Endothelial cell of umbilical vein (primary cell): ENCODE data around the gene RNF125. TPM values are rescaled to one million over a fixed set of nuclear protein-coding genes. Genes with fewer than 3 reads are reported as not detected.

Experiments used
- BruUV-seq: library from RNA; stranded (reverse); fragments of 400-500 nt; replicated peaks from 2 replicates; lab custom pipeline; 2021; lab: Mats Ljungman, UMichigan
- CTCF ChIA-PET: fragments of 300-600, 350-600 bp; sonication (Branson Sonifier 250); formaldehyde crosslinking; loops from one replicate; lab custom pipeline; 2021; ENCODE audit warnings: antibody characterized with exemption, inconsistent platforms; lab: Charles Lee
- POLR2A ChIA-PET: fragments of 300-600, 350-600 bp; sonication (Branson Sonifier 250); formaldehyde crosslinking; loops from one replicate; lab custom pipeline; 2021; ENCODE audit warnings: antibody characterized with exemption, inconsistent platforms; lab: Charles Lee
- DNase-seq: peaks from one replicate; pipeline ENCODE4 v3.0.0-alpha.2; 2011; ENCODE audit warnings: low read depth, low spot score
- FAIRE-seq: peaks from 2 replicates; lab custom pipeline; 2011; peaks lifted over from hg19 to GRCh38; lab: Jason Lieb, UNC
- H2AFZ ChIP-seq: 2 replicates; pipeline ENCODE4 v1.6.0; 2012; ENCODE audit warnings: low read depth, low read length, control low read depth, inconsistent platforms
- H3K27ac ChIP-seq: 2 replicates; pipeline ENCODE4 v1.5.1; 2011; ENCODE audit warnings: low read depth, mild to moderate bottlenecking, control low read depth, low read length, moderate library complexity; ENCODE audit not compliant: insufficient read depth
- H3K27me3 ChIP-seq, 2 experiments: 2 replicates each; pipeline versions ENCODE4 v1.6.0 to v1.6.1; 2011; ENCODE audit warnings: low read length in 2 of 2, mixed read lengths in 1 of 2; ENCODE audit not compliant: control insufficient read depth in 2 of 2, insufficient read depth in 2 of 2
- H3K36me3 ChIP-seq, 2 experiments: 2 replicates in 1 of 2; 3 replicates in 1 of 2; pipeline ENCODE4 v1.5.1; 2011; ENCODE audit warnings: low read length in 2 of 2, mild to moderate bottlenecking in 1 of 2, moderate library complexity in 1 of 2; ENCODE audit not compliant: control insufficient read depth in 2 of 2, insufficient read depth in 2 of 2; ENCODE audit errors: extremely low read depth in 1 of 2
- H3K4me1 ChIP-seq: 3 replicates; pipeline ENCODE4 v1.5.1; 2011; ENCODE audit warnings: mild to moderate bottlenecking, low read length; ENCODE audit not compliant: control insufficient read depth, insufficient read depth; ENCODE audit errors: extremely low read depth
- H3K4me2 ChIP-seq: 2 replicates; pipeline ENCODE4 v1.6.1; 2011; ENCODE audit warnings: low read length, control low read depth, mixed read lengths; ENCODE audit not compliant: insufficient read depth
- H3K4me3 ChIP-seq, 3 experiments: fragments of 200-600 bp in 1 of 3; sonication (generic), shearing (Covaris generic) in 1 of 3; replicated peaks in 1 of 3; 2 replicates each; pipeline ENCODE4 v1.5.1; 2011 to 2016; ENCODE audit warnings: control low read depth in 3 of 3, low read length in 3 of 3, mild to moderate bottlenecking in 2 of 3, inconsistent platforms in 1 of 3, low read depth in 1 of 3, moderate library complexity in 1 of 3; ENCODE audit not compliant: insufficient read depth in 1 of 3
- H3K79me2 ChIP-seq: 2 replicates; pipeline ENCODE4 v1.6.0; 2012; ENCODE audit warnings: low read length, inconsistent platforms; ENCODE audit not compliant: control insufficient read depth, insufficient read depth
- H3K9ac ChIP-seq: replicated peaks from 2 replicates; pipeline ENCODE3; 2011; ENCODE audit warnings: low read length, control low read depth; ENCODE audit not compliant: insufficient read depth; ENCODE audit errors: extremely low read depth
- H3K9me1 ChIP-seq: replicated peaks from 3 replicates; pipeline ENCODE4 v1.6.0; 2011; ENCODE audit warnings: mild to moderate bottlenecking, low read length; ENCODE audit not compliant: control insufficient read depth, insufficient read depth; ENCODE audit errors: extremely low read depth
- H3K9me3 ChIP-seq: replicated peaks from 2 replicates; pipeline ENCODE4 v1.5.1; 2012; ENCODE audit warnings: low read length, inconsistent platforms; ENCODE audit not compliant: control insufficient read depth, insufficient read depth
- H4K20me1 ChIP-seq: replicated peaks from 2 replicates; pipeline ENCODE3; 2011; ENCODE audit warnings: mild to moderate bottlenecking, low read length; ENCODE audit not compliant: control insufficient read depth, insufficient read depth; ENCODE audit errors: extremely low read depth
- FOS ChIP-seq: IDR thresholded peaks from 2 replicates; pipeline ENCODE4 v1.6.1; 2011; ENCODE audit warnings: mild to moderate bottlenecking, low read length, moderate library complexity, borderline replicate concordance; ENCODE audit not compliant: insufficient read depth
- GATA2 ChIP-seq: IDR thresholded peaks from 2 replicates; pipeline ENCODE4 v1.7.0; 2011; ENCODE audit warnings: low read depth, mild to moderate bottlenecking, moderate library complexity, mixed read lengths, low read length; ENCODE audit not compliant: insufficient read length, insufficient read depth
- JUN ChIP-seq: IDR thresholded peaks from 2 replicates; pipeline ENCODE4 v1.6.1; 2011; ENCODE audit warnings: borderline replicate concordance, low read depth; ENCODE audit not compliant: insufficient read length, insufficient read depth
- POLR2AphosphoS5 ChIP-seq: IDR thresholded peaks from 2 replicates; pipeline ENCODE4 v1.6.1; 2012; ENCODE audit warnings: low read depth, mild to moderate bottlenecking, control low read depth, low read length, moderate library complexity; ENCODE audit not compliant: insufficient read depth
- dilution Hi-C: fragments of 300-500 bp; cut with MboI; formaldehyde crosslinking; loops from one replicate; pipeline ENCODE4 v1.15.0; 2019; ENCODE audit warnings: low sequenced_read_pairs; ENCODE audit not compliant: extremely low pct_ligation_motif_present
- intact Hi-C: fragments of 100-400 bp; cut with micrococcal nuclease; formaldehyde crosslinking; loops from one replicate; pipeline ENCODE4 v1.10.0; 2022
- polyA plus RNA-seq, 4 experiments: library from polyadenylated mRNA; depleted of rRNA in 3 of 4; stranded (reverse) in 3 of 4; unstranded in 1 of 4; fragments of >200 nt; gene quantifications; 2 replicates each; pipeline versions ENCODE4 v1.2.1 to v1.2.3, GENCODE V29; 2011 to 2012; ENCODE audit warnings: missing spikeins in 1 of 4
- total RNA-seq: library from RNA; stranded (reverse); gene quantifications from 2 replicates; pipeline ENCODE4 v1.2.3, GENCODE V29; 2021
- TF ChIP-seq, protein P1 (sequence below): IDR thresholded peaks from 2 replicates; pipeline ENCODE4 v1.6.1; 2011; ENCODE audit not compliant: insufficient read depth, insufficient read length

The RNF125 gene
- total and polyA plus RNA-seq, 2 donors (not counting 3 experiments of a cell fraction or from before 2014, with no cell fraction given) = 0.73 to 1.3 TPM

DNA sequence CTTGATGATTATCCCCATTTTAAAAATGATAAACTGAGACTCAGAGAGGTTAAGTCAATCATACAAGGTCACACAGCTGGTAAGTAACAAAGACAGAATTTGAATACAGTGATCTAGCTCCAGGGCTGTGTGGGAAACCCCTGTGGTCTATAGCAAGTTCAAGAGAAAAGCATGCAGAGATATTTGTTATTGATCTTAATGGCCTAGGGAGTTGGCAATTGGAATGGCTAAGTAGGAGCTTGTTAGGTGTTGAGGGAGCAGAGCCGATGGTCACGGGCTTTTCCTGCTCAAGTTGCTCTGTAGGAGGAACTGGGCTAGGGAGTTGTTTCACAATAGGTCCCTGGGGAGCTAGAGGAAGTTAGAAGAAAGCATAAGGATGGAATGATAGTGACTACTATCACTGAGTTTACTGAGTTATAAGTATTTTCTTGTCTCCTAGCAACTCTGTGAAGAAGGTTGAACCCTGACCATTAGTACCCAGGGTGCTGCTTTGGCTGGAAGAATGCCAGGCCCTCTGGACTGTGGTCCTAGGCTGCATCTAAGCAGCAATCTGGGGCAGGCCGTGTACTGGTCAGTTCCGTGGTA lies 30.0 kb downstream of the RNF125 start:
- no TSS peak for BruUV-seq
- Histone ChIP-seq H3K9ac (no peak overlapping the region), H3K9me3 (no peaks in the 10 kb centered on the region), H3K4me3 (no peak overlapping the region), H3K36me3 (no peaks in the 10 kb centered on the region), H3K4me1 (peaks cover 4% of the 10 kb centered on the region), H3K9me1 (no peaks in the 10 kb centered on the region), H3K79me2 (no peaks in the 10 kb centered on the region), H4K20me1 (no peaks in the 10 kb centered on the region), H2AFZ (no peak overlapping the region), H3K4me2 (no peak overlapping the region), H3K27me3 (no peaks in the 10 kb centered on the region), H3K27ac (no peak overlapping the region)
- dilution Hi-C loops (no loop called here), intact Hi-C loops (no loop called here)
- no peak for DNase-seq
- FAIRE-seq = no peak
- POLR2A ChIA-PET = no interaction called here
- TF ChIP-seq FOS = no peak
- TF ChIP-seq, protein P1, sequence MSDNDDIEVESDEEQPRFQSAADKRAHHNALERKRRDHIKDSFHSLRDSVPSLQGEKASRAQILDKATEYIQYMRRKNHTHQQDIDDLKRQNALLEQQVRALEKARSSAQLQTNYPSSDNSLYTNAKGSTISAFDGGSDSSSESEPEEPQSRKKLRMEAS = no peak
- CTCF ChIA-PET = no interaction called here

DNA sequence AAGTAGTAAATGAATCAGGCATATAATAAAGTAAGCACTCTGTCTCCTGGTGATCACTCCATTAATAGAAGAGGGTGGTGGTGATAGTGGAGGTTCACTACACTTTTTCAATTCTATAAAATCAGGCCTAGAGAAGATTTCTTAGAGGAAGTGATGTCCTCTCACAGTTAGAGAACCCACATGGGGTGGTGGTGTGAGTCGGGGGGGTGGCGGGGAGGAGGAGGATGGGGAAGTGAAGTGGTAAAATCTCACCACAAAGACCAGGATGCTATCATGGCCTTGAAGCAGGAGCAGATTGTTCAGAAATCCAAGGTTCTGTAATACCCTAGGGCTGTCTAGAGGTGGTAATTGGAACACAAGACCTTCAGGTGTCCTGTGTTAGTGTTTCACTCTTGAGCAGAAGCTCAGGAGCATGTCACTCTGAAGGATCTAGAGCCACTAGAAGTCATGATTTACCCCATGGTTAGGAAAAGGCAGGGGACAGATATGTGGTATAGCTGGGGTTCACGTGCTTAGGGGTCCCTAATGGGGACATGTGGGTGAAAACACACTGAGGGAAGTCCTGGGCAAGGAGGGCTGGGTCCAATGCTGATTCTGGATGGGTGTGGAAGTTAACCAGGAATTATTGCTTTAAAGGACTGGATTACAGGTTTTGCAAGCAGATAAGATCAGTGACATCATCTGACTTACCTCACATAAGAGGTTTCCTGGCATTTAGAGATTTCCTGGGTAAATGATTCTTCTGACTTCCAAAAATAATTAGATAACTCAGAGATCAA lies 31.0 kb downstream of the RNF125 start:
- peak; percentile 57 for FAIRE-seq
- H3K9me1 ChIP-seq = no peaks in the 10 kb centered on the region
- no peak overlapping the region for H3K27ac ChIP-seq
- POLR2A ChIA-PET = no interaction called here
- H3K4me1 ChIP-seq = peaks cover 4% of the 10 kb centered on the region
- no peak overlapping the region for H3K9ac ChIP-seq
- no TSS peak for BruUV-seq
- dilution Hi-C loops (no loop called here), intact Hi-C loops (no loop called here)
- no peaks in the 10 kb centered on the region for H4K20me1 ChIP-seq
- peak; percentile 33 for TF ChIP-seq JUN
- TF ChIP-seq FOS = no peak
- TF ChIP-seq POLR2AphosphoS5 = no peak
- TF ChIP-seq, protein P1 = no peak
- TF ChIP-seq GATA2 = peak; percentile 78
- H3K9me3 ChIP-seq = no peaks in the 10 kb centered on the region
- H3K4me3 ChIP-seq = no peak overlapping the region
- no peaks in the 10 kb centered on the region for H3K36me3 ChIP-seq
- CTCF ChIA-PET = interaction anchor here (0.8 to 1.8 kb wide), 4 partner anchors 23 to 109 kb away, joined by 3 to 7 read pairs (median 4); no protein-coding TSS in a partner anchor
- no peak overlapping the region for H2AFZ ChIP-seq
- H3K4me2 ChIP-seq = no peak overlapping the region
- H3K27me3 ChIP-seq = no peaks in the 10 kb centered on the region
- DNase-seq = no peak
- no peaks in the 10 kb centered on the region for H3K79me2 ChIP-seq
